Right lobe of liver (tissue), 6 donors: Measurements from ENCODE around the gene COX17. TPM values are rescaled to one million over a fixed set of nuclear protein-coding genes. Genes with fewer than 3 reads are reported as not detected.

Source experiments
- ATAC-seq, 4 donors: fragments of 200-7000 bp; cut with Tn5 transposase; one replicate each; pipeline ENCODE4 v1.9.1; 2020; ENCODE audit warnings: mild to moderate bottlenecking in 4 of 4, moderate library complexity in 4 of 4
- DNase-seq, 3 donors: peaks; one replicate each; pipeline ENCODE4 v3.0.0-alpha.2; 2020
- H3K27ac ChIP-seq, 3 donors: fragments of 200-600 bp; one replicate each; pipeline ENCODE4 v1.8.0; 2022
- H3K27me3 ChIP-seq, 2 donors: fragments of 200-600 bp; one replicate each; pipeline ENCODE4 v1.8.0; 2022
- H3K36me3 ChIP-seq, 4 donors: fragments of 200-600 bp; sonication (generic) in 1 of 4; one replicate each; pipeline versions ENCODE4 v1.5.1 to v1.8.0; 2017 to 2022; ENCODE audit warnings: control low read depth in 1 of 4
- H3K4me1 ChIP-seq, 4 donors: fragments of 200-600 bp; sonication (generic) in 1 of 4; one replicate each; pipeline versions ENCODE4 v1.5.1 to v1.8.0; 2017 to 2022; ENCODE audit warnings: control low read depth in 1 of 4
- H3K4me3 ChIP-seq, 3 donors: fragments of 200-600 bp; one replicate each; pipeline ENCODE4 v1.8.0; 2022
- H3K9me3 ChIP-seq, 4 donors: fragments of 200-600 bp; sonication (generic) in 1 of 4; one replicate each; pipeline versions ENCODE4 v1.5.1 to v1.8.0; 2017 to 2022; ENCODE audit warnings: control low read depth in 1 of 4
- CTCF ChIP-seq, 4 donors: fragments of 200-600 bp in 3 of 4; fragments of 450-650 bp in 1 of 4; IDR thresholded peaks; one replicate each; pipeline versions ENCODE4 v1.5.1 to v1.8.0; 2016 to 2022; ENCODE audit warnings: antibody characterized with exemption in 4 of 4, mild to moderate bottlenecking in 2 of 4
- POLR2A ChIP-seq: fragments of 450-650 bp; IDR thresholded peaks from one replicate; pipeline ENCODE4 v1.6.1; 2017; ENCODE audit warnings: antibody characterized with exemption, mild to moderate bottlenecking
- WGBS: methylation state at CpG from one replicate; pipeline ENCODE4 v1.1.6; 2018; ENCODE audit warnings: low coverage, low lambda C conversion rate; ENCODE audit not compliant: insufficient coverage; ENCODE audit errors: missing lambda C conversion rate; 5-methylcytosine and 5-hydroxymethylcytosine counted together
- intact Hi-C, 2 donors: fragments of 100-400 bp; cut with DNase I; formaldehyde crosslinking; loops; one replicate each; pipeline versions ENCODE4 v1.11.2 to v1.14.1; 2022
- total RNA-seq, 6 experiments: library from RNA; depleted of rRNA in 2 of 6; stranded (reverse); fragments of >200 nt in 2 of 6; fragmentation: NEBNext Ultra II Directional in 3 of 6; extraction: Animal tissue kit (Norgen Biotek cat#: 25700) in 3 of 6; gene quantifications; one replicate each; pipeline versions ENCODE4 v1.1.0 to v1.2.4, GENCODE V29; 2016 to 2023
- donor health status: DM: no; HTN: yes; CAD: no.
- donor health status: DM: no; HTN: no; CAD: no.
- donor health status: DM: no; HTN: no; CAD: no.
- donor health status: DM: no; HTN: yes; CAD: no.
- donor health status: DM: no; HTN: yes; CAD: no.

COX17 gene
- total RNA-seq, 6 experiments from 2014 or later, result 23.9 to 40.8 (median 33.0) TPM

DNA sequence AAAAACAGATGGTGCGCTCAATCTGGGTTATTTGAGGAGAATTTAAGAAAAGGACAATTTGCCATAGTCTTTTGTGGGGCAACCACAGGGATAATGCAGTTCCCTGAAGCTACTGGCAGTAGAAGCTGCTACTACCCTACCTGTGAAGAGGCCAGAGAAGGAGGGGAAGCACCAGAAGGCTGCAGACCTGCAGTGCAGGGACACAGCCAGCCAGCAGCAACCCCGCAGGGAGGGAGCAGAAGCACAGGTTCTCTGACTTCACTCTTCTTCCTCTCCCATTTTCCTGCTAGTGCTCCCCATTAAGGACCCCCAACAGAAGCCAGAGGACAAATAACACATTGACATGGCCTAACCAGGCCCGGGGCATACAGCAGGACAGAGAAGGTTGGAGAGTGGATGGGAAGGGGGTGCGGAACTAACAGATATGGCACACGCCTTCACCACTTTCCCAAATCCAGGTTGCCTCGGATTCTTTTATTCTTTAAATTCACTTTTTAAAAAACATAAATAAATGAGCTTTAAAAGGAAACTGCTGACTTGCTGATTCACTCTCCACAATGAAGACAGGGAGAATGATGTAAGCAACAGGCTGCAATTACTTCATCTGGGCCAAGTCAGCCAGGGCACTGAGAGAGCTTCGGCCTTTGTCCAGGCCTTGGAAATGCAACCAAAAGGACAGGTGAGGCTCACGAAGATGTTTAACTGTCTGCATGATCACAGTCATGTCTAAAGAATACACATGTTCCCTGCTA, 46.9 kb downstream of the COX17 start:
- ATAC-seq, result peak; percentile 62 to 91 (median 71)
- 61% methylated on average over 7 of the region's 8 CpGs for WGBS

DNA sequence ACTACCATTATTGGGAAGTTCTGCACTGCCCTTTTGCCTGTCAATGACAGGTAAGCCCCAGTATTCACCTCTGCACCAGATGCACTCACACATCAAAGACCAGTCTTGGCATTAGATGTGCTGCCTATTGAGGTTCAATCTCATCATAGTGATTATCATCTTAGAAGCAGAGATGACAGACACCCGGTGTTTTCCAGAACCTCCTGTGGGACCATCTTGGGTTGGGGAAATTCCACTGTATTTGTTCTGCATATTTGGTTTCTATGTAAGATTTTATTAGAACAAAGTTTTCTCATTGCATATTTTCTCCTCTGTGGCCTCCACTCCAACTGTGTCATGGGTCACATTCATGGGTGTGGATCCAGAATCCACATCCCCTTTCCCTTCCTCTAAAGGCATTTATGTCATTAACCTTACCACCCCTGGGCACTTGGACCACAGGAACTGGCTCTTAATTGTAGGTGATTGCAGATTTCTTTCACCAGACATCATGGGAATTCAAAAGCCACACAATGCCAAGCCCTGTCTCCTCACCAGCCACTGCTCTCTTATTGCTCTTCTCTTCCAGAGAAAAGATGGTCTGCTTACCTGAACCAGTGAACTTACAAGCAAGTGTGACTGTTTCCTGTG, 48.3 kb downstream of the COX17 start:
- peak in 3 of 4 donors; percentile 24 to 31 (median 30) for ATAC-seq
- intact Hi-C loops, result no loop called here
- no peak overlapping the region for H3K27ac ChIP-seq

More for the DNA sequence above, 46.9 kb downstream of the COX17 start:
- H3K9me3 ChIP-seq, result no peaks in the 10 kb centered on the region
- H3K27ac ChIP-seq, result peak overlapping the region in 1 of 3 donors; percentile 29
- H3K27me3 ChIP-seq, result no peaks in the 10 kb centered on the region
- intact Hi-C loops, result no loop called here
- H3K36me3 ChIP-seq, result no peaks in the 10 kb centered on the region
- H3K4me3 ChIP-seq, result no peak overlapping the region
- peaks cover 0 to 7% (median 0%) of the 10 kb centered on the region in 4 donors for H3K4me1 ChIP-seq
- DNase-seq, result peak in 1 of 3 donors; percentile 64
- no peak for TF ChIP-seq CTCF (IDR thresholded peaks at IDR 0.05)
- TF ChIP-seq POLR2A, result no peak

GRCh38 chr3:119628390-119628789, 48.8 kb downstream of the COX17 start:
- no peaks in the 10 kb centered on the region for H3K36me3 ChIP-seq
- intact Hi-C loops, result no loop called here
- H3K4me1 ChIP-seq, result peaks cover 0 to 7% (median 0%) of the 10 kb centered on the region in 4 donors
- ATAC-seq (peak in 2 of 4 donors; percentile 13 to 17), DNase-seq (no peak)
- 65% methylated on average over 3 of the region's 4 CpGs for WGBS
- TF ChIP-seq CTCF (IDR thresholded peaks at IDR 0.05) (no peak), POLR2A (no peak)
- no peak overlapping the region for H3K27ac ChIP-seq
- H3K9me3 ChIP-seq, result no peaks in the 10 kb centered on the region
- H3K4me3 ChIP-seq, result no peak overlapping the region
- H3K27me3 ChIP-seq, result no peaks in the 10 kb centered on the region

More for the DNA sequence above, 48.3 kb downstream of the COX17 start:
- DNase-seq, result no peak
- H3K4me1 ChIP-seq, result peaks cover 0 to 7% (median 0%) of the 10 kb centered on the region in 4 donors
- no peaks in the 10 kb centered on the region for H3K9me3 ChIP-seq
- no peak overlapping the region for H3K4me3 ChIP-seq
- no peaks in the 10 kb centered on the region for H3K36me3 ChIP-seq
- WGBS, result 60% methylated on average over 1 of the region's 1 CpG
- no peak for TF ChIP-seq POLR2A
- TF ChIP-seq CTCF (IDR thresholded peaks at IDR 0.05), result no peak
- H3K27me3 ChIP-seq, result no peaks in the 10 kb centered on the region

- peaks cover 0 to 7% (median 0%) of the 10 kb centered on the region in 4 donors for H3K4me1 ChIP-seq
- intact Hi-C loops, result no loop called here
- H3K9me3 ChIP-seq, result no peaks in the 10 kb centered on the region
- peak overlapping the region in 1 of 3 donors; percentile 1 for H3K27ac ChIP-seq
- no peaks in the 10 kb centered on the region for H3K36me3 ChIP-seq
- 75% methylated on average over 8 of the region's 8 CpGs for WGBS
- peak; percentile 43 to 53 (median 48) for ATAC-seq
- H3K27me3 ChIP-seq, result no peaks in the 10 kb centered on the region
- no peak for TF ChIP-seq CTCF (IDR thresholded peaks at IDR 0.05)
- no peak for TF ChIP-seq POLR2A
- H3K4me3 ChIP-seq, result no peak overlapping the region
- peak in 1 of 3 donors; percentile 35 for DNase-seq
These were observed 49.7 kb downstream of the COX17 start for GRCh38 chr3:119627461-119627860.
